Measurements from ENCODE around the gene COL1A1.

DNA sequence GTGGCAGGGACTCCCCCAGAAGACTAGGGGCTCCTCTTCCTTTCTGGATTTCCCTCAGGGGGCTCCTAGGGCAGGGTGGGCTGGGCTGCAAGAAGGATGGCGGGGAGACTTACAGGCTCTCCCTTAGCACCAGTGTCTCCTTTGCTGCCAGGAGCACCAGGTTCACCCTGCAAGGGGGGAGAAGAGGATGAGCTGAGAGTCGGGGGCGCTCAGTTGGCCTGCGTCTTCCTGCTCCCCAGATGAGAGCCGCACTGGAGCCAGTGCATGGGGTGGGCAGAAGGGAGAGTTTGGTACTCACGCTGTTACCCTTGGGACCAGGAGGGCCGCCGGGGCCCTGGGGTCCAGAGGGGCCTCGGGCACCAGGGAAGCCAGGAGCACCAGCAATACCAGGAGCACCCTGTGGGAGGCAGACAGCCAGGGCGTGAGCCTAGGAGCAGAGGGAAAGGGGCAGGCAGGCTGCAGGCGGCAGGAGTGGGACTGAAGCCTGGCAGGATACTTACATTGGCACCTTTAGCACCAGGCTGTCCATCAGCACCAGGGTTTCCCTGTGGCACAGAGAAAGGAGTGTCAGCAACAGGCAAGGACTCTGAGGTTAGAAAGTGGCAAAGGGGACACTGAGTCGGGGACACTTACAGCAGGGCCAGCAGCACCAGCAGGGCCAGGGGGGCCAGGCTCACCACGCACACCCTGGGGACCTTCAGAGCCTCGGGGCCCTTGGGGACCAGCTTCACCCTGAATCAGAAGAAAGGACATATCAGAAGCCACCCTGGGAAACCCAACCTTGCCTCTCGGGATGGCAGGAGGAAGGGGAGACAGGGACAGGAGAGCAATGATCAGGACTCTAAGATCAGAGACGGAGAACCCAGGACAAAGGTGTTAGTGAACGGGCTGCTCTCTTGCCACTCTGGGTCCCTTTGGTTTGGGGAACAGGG, 6.2 kb downstream of the COL1A1 start:
- TF ChIP-seq, protein P1, sequence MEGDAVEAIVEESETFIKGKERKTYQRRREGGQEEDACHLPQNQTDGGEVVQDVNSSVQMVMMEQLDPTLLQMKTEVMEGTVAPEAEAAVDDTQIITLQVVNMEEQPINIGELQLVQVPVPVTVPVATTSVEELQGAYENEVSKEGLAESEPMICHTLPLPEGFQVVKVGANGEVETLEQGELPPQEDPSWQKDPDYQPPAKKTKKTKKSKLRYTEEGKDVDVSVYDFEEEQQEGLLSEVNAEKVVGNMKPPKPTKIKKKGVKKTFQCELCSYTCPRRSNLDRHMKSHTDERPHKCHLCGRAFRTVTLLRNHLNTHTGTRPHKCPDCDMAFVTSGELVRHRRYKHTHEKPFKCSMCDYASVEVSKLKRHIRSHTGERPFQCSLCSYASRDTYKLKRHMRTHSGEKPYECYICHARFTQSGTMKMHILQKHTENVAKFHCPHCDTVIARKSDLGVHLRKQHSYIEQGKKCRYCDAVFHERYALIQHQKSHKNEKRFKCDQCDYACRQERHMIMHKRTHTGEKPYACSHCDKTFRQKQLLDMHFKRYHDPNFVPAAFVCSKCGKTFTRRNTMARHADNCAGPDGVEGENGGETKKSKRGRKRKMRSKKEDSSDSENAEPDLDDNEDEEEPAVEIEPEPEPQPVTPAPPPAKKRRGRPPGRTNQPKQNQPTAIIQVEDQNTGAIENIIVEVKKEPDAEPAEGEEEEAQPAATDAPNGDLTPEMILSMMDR (optimal IDR thresholded peaks at IDR 0.05 in 1 of 3, IDR thresholded peaks at IDR 0.05 in 1 of 3, conservative IDR thresholded peaks at IDR 0.05 in 1 of 3; ENCODE audit: extremely low read depth in 1 of 3, insufficient read depth in 2 of 3, low read length in 3 of 3) = no peak
- TF ChIP-seq EZH2 (IDR thresholded peaks at IDR 0.05; ENCODE audit: low read length) = no peak

Data from keratinocyte (primary cell).